Stimulated activated CD8-positive, alpha-beta memory T cell treated with anti-CD3 and anti-CD28 coated beads, Interleukin-15, amount 100 ng/mL, for 24 hours (primary cell): Measurements from ENCODE around the gene BTG1.

Experiments used
- DNase-seq: peaks from one replicate; pipeline ENCODE4 v3.0.0-alpha.2; 2020; ENCODE audit warnings: low read depth

The BTG1 gene

DNA sequence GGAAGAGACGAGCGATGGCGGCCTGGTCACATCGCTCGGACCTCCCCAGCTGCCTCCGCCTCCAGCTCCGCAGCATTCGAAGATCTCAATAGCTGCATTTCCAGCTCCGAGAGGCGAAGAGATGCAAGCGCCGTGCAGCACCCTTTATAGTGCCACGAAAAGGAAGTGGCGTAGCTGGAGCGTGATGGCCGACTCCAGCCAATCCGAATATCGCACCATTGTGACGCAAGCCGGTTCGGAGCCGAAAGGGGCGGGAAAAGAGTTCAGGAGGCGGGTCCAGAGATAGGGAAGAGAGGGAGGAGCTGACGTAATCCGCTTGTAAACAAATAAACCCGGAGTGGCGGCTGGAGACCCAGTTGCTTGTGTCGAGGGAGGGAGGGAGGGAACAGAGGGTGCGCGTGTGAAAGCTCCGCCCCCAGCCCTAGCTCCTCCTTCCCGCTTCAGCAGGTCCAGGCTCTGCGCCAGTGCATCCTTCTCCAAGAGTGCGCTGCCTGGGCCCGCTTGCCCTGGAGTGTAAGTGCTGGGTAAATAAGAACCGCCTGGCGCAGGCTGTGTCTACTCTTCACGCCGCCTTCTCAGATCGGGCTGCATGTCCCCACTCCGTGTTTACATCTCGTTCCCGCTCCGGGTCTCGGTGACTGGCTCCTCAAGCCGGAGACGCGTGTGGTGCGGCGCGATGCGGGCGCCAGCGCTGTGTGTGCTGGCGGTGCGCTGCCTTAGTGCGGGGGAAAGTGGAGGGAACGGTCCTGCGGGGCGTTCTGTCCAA lies at the start of gene BTG1:
TSS of gene BTG1 (minus strand) at position 116 of the 766 bp plus-strand sequence. CDS start 311 bp downstream, outside the sequence.
- peak; percentile 81 for DNase-seq

DNA sequence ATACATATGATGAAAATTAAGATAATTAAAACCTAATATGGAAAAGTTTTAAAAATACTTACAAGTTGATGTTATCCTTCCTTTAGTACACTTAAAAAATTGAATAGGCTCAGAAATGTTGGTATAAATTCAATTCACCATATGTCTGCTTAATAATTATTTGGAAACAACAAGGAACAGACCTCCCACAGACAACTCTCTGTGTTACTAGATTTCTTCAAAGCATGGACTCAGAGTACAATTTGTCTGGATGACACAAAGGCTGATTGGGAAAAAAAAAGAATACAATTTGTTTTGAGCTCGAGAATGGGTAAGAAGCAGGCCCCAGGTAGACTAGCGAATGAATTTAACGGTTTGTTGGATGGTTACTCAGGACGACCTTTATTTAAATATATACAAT lies 48.9 kb upstream of the BTG1 start:
- DNase-seq, result no peak

GRCh38 chr12:92193846-92194245 lies 48.2 kb upstream of the BTG1 start:
- no peak for DNase-seq

- DNase-seq, result no peak
Observed at GRCh38 chr12:92193063-92193462, 47.4 kb upstream of the BTG1 start.

- DNase-seq, result no peak
Observed at GRCh38 chr12:92192360-92192759, 46.7 kb upstream of the BTG1 start.

GRCh38 chr12:92191061-92191460 lies 45.4 kb upstream of the BTG1 start:
- DNase-seq, result no peak

DNA sequence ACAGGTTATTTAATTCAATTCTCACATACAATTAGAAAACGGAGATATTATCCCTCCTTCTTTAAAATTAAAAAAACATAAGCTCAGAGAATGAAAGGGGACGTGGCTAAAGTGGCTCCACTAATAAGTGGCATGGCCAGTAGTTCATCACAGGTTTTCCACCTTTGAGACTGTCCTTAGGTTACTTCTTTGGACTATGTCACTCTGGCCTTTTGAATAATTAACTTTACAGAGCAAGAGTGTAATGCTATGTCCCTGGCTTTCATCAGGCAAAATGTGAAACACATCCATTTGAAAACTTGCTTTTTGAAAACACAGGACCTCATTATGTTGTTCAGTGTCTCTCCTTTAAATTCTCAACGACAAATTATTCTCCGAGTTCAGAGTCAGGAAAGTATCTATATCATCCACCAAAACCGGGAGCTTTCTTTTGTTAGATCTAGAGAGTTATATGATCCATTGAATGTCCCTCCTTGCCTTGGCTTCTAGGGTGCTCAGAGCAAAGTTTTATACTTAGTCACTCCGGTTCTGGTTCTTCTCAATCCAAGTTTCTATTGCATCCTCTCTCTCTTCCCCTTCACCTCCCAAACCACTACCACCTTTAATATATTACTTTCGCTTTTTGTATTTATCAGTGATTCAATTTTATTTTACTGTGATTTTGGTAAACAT lies 43.0 kb upstream of the BTG1 start:
- no peak for DNase-seq

GRCh38 chr12:92186038-92186470 lies 40.4 kb upstream of the BTG1 start:
- no peak for DNase-seq

- DNase-seq, result no peak
Observed at GRCh38 chr12:92185052-92185451, 39.4 kb upstream of the BTG1 start.

- DNase-seq, result no peak
Observed at GRCh38 chr12:92183575-92183974, 37.9 kb upstream of the BTG1 start.

DNA sequence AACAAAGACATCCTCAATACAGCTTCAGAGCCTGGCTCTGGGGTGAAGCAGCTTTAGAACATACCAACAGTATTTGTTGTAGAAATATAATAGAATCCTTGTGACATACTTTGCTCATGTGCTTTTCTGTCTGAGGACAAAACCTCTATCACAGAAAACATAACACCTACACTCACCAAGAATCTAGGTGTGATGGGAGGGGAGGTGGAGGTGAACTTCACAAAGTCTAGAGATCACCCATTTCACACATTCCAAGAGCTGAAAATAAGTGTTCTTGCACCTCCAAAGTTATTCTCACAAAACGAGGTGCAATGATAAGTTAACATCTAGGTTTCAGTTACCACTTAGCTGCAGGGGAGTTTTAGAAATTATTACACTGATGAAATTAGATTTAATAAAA lies 32.7 kb upstream of the BTG1 start:
- DNase-seq, result no peak

DNA sequence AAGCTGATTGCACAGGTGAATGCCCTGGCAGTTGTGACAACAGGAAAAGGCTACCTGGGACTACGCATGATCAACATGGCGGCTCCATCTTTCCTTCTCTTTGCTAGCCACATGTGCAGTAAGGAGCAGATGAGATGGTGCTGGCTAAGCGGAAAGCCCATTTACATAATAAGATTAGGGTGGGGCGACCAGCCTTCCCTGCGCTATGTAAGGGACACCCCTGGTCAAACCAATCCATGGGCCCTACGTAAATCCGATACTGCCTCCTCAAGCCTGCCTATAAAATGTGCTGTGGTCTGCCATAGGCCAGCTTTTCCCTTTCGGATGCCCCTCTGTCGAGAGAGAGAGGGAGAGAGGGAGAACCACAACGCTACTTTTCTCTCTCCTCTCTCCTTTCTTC lies 31.0 kb upstream of the BTG1 start:
- DNase-seq, result no peak

DNA sequence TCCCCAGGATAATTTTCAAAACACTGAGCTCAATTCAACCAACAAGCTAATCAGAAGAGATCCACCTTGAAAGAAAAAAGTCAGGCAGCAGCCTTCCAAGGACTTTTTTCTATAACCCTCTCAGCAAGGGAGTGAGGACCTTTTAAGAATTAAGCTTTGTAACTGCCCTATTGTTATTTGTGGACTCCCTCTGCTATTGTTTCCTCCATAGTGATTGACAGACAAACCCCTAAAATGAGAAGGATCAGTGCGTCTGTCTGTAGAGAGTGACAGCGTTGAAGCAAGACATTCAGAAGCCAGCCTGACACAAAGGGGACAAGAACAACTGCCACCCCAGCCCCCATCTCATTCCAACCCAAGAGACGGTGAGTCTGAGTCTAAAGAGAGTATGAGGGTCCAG lies 30.3 kb upstream of the BTG1 start:
- DNase-seq, result no peak

GRCh38 chr12:92170050-92170449 lies 24.4 kb upstream of the BTG1 start:
- no peak for DNase-seq

DNA sequence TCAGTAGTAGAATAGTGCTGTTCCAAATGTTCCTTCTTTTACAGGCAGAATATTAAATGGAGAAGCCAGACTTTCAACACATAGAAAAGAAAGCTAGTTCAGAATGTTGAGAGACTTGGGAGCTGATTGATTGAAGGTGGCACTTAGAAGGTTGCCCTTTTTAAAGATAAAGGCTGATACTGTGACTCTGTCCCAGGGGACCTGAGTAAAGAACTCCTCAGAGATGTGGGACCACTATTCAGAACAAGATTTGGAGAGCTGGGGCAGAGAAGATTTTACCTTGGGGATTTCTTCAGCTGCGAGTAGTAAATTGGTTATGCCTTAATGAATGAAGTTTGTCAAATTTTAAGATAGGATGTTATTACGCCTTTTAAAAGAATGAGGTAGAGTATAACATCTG lies 21.4 kb upstream of the BTG1 start:
- DNase-seq, result no peak

- DNase-seq, result no peak
Observed at GRCh38 chr12:92164712-92165111, 19.1 kb upstream of the BTG1 start.

- no peak for DNase-seq
Observed at GRCh38 chr12:92162079-92162478, 16.4 kb upstream of the BTG1 start.

DNA sequence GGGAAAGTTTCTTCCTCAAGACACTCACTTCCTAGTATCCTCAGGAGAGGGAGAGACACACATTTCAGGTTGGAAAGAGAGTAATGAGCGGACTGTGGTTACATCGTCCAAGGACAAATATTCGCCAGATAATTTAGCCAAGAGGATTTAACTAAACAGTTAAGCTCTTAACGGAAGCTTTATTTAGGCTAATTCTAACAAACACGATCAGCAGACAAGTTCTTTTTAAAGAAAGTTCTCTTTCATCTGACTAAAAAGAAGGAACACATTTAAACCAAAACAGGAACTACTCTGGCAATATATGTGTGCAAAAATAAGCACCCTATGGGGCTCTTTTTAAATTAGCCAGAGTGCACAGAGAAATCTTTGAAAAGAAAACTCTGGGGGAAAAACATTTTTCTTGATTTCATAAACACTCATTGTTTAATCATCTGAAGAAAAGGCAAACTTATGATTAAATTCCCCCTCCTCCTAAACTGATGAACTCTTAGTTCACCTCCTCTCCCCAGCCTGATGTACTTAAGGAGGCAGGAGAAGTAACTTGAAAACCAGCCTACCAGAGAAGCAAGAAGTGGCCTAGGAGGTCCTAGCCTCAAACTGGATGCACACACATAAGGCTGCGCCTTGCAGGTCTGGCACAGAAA lies 13.3 kb upstream of the BTG1 start:
- no peak for DNase-seq

- no peak for DNase-seq
Observed at GRCh38 chr12:92156704-92157395, 11.2 kb upstream of the BTG1 start.

GRCh38 chr12:92156139-92156538 lies 10.5 kb upstream of the BTG1 start:
- DNase-seq, result no peak

DNA sequence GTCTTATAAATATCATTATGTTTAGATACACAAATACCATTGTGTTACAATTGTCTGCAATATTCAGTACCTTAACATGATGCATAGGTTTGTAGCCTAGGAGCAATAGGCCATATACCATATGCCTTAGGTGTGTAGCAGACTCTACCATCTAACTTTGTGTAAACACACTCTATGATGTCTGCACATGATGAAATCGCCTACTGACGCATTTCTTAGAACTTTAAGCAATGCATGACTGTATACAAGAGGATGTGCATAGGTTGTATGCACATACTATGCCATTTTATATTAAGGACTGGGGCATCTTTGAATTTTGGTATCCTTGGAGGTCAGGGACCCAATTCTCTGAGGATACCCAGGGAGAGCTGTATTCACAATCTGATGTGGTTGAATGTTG lies 10.1 kb upstream of the BTG1 start:
- DNase-seq, result no peak

- DNase-seq, result no peak
Observed at GRCh38 chr12:92151916-92152315, 6.3 kb upstream of the BTG1 start.

DNA sequence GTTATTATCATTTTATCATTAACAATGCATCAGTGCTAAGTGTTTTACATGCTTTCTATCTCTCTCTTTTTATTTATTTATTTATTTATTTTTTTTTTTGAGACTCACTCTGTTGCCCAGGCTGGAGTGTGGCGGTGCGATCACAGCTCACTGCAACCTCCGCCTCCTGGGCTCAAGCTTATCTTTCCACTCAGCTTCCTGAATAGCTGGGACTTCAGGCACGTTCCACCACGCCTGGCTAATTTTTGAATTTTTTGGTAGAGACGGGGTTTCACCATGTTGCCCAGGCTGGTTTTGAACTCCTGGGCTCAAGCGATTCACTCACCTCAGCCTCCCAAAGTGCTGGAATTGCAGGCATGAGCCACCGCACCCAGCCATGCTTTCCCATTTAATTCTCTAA lies 3.9 kb upstream of the BTG1 start:
- DNase-seq, result no peak
